HUES6 (cell line): ENCODE measurements around the gene PLB1.

Experiments used
- H3K27ac ChIP-seq: 2 replicates; pipeline ENCODE4 v1.7.0; 2013; ENCODE audit warnings: low read depth, mild to moderate bottlenecking, low read length, inconsistent platforms
- H3K27me3 ChIP-seq: 2 replicates; pipeline ENCODE4 v1.6.1; 2013; ENCODE audit warnings: low read length; ENCODE audit not compliant: control insufficient read depth, insufficient read depth
- H3K36me3 ChIP-seq: 2 replicates; pipeline ENCODE4 v1.6.1; 2013; ENCODE audit warnings: low read length; ENCODE audit not compliant: control insufficient read depth, insufficient read depth
- H3K4me1 ChIP-seq: 2 replicates; pipeline ENCODE4 v1.6.1; 2013; ENCODE audit warnings: low read length; ENCODE audit not compliant: control insufficient read depth, insufficient read depth
- H3K4me3 ChIP-seq: 2 replicates; pipeline ENCODE4 v1.5.1; 2013; ENCODE audit warnings: low read depth, low read length
- H3K9ac ChIP-seq: one replicate; pipeline ENCODE4 v1.6.1; 2013; ENCODE audit warnings: mild to moderate bottlenecking, low read length
- H3K9me3 ChIP-seq: 2 replicates; pipeline ENCODE4 v1.6.1; 2013; ENCODE audit warnings: low read depth, low read length; ENCODE audit not compliant: control insufficient read depth, insufficient read depth

The PLB1 gene

GRCh38 chr2:28630341-28630740, 134.5 kb downstream of the PLB1 start:
- Histone ChIP-seq H3K27ac (no peak overlapping the region), H3K36me3 (no peaks in the 10 kb centered on the region), H3K4me1 (peaks cover 7% of the 10 kb centered on the region), H3K9me3 (no peaks in the 10 kb centered on the region), H3K4me3 (no peak overlapping the region), H3K27me3 (no peaks in the 10 kb centered on the region), H3K9ac (no peak overlapping the region)

GRCh38 chr2:28631514-28632206, 135.8 kb downstream of the PLB1 start:
- H3K9me3 ChIP-seq: no peaks in the 10 kb centered on the region
- no peaks in the 10 kb centered on the region for H3K36me3 ChIP-seq
- no peaks in the 10 kb centered on the region for H3K27me3 ChIP-seq
- no peak overlapping the region for H3K4me3 ChIP-seq
- no peak overlapping the region for H3K27ac ChIP-seq
- H3K9ac ChIP-seq: no peak overlapping the region
- peaks cover 3% of the 10 kb centered on the region; the same call in 1 of the 2 replicates for H3K4me1 ChIP-seq

GRCh38 chr2:28632791-28633190, 136.9 kb downstream of the PLB1 start:
- Histone ChIP-seq H3K4me1 (peaks cover 3% of the 10 kb centered on the region; the same call in 1 of the 2 replicates), H3K27ac (no peak overlapping the region), H3K9ac (no peak overlapping the region), H3K9me3 (no peaks in the 10 kb centered on the region), H3K27me3 (no peaks in the 10 kb centered on the region), H3K36me3 (no peaks in the 10 kb centered on the region), H3K4me3 (no peak overlapping the region)

GRCh38 chr2:28633204-28633603, 137.3 kb downstream of the PLB1 start:
- no peak overlapping the region for H3K4me3 ChIP-seq
- H3K9ac ChIP-seq: no peak overlapping the region
- H3K36me3 ChIP-seq: no peaks in the 10 kb centered on the region
- peaks cover 3% of the 10 kb centered on the region; the same call in 1 of the 2 replicates for H3K4me1 ChIP-seq
- H3K9me3 ChIP-seq: no peaks in the 10 kb centered on the region
- no peaks in the 10 kb centered on the region for H3K27me3 ChIP-seq
- H3K27ac ChIP-seq: no peak overlapping the region

- no peak overlapping the region for H3K4me3 ChIP-seq
- no peak overlapping the region for H3K9ac ChIP-seq
- H3K9me3 ChIP-seq: no peaks in the 10 kb centered on the region
- H3K27ac ChIP-seq: no peak overlapping the region
- peaks cover 3% of the 10 kb centered on the region; the same call in 1 of the 2 replicates for H3K4me1 ChIP-seq
- H3K36me3 ChIP-seq: no peaks in the 10 kb centered on the region
- no peaks in the 10 kb centered on the region for H3K27me3 ChIP-seq
Observed at GRCh38 chr2:28633746-28634145, 137.9 kb downstream of the PLB1 start.

- Histone ChIP-seq H3K9ac (no peak overlapping the region), H3K4me1 (peaks cover under 1% of the 10 kb centered on the region; the same call in 1 of the 2 replicates), H3K27me3 (no peaks in the 10 kb centered on the region), H3K36me3 (no peaks in the 10 kb centered on the region), H3K9me3 (no peaks in the 10 kb centered on the region), H3K27ac (no peak overlapping the region), H3K4me3 (no peak overlapping the region)
Observed at GRCh38 chr2:28635191-28635611, 139.3 kb downstream of the PLB1 start.

- Histone ChIP-seq H3K27ac (no peak overlapping the region), H3K9ac (no peak overlapping the region), H3K4me3 (no peak overlapping the region), H3K4me1 (no peaks in the 10 kb centered on the region), H3K9me3 (no peaks in the 10 kb centered on the region), H3K36me3 (no peaks in the 10 kb centered on the region), H3K27me3 (no peaks in the 10 kb centered on the region)
Observed at GRCh38 chr2:28636491-28636890, 140.6 kb downstream of the PLB1 start.

- Histone ChIP-seq H3K27me3 (no peaks in the 10 kb centered on the region), H3K4me3 (no peak overlapping the region), H3K4me1 (no peaks in the 10 kb centered on the region), H3K36me3 (no peaks in the 10 kb centered on the region), H3K27ac (no peak overlapping the region), H3K9me3 (no peaks in the 10 kb centered on the region), H3K9ac (no peak overlapping the region)
Observed at GRCh38 chr2:28637066-28638047, 141.5 kb downstream of the PLB1 start.

- Histone ChIP-seq H3K9me3 (no peaks in the 10 kb centered on the region), H3K27me3 (no peaks in the 10 kb centered on the region), H3K27ac (no peak overlapping the region), H3K4me1 (no peaks in the 10 kb centered on the region), H3K4me3 (no peak overlapping the region), H3K36me3 (no peaks in the 10 kb centered on the region), H3K9ac (no peak overlapping the region)
Observed at GRCh38 chr2:28638102-28638501, 142.2 kb downstream of the PLB1 start.

GRCh38 chr2:28639092-28639691, 143.3 kb downstream of the PLB1 start:
- H3K9me3 ChIP-seq: no peaks in the 10 kb centered on the region
- no peak overlapping the region for H3K27ac ChIP-seq
- H3K27me3 ChIP-seq: no peaks in the 10 kb centered on the region
- H3K4me3 ChIP-seq: no peak overlapping the region
- H3K36me3 ChIP-seq: no peaks in the 10 kb centered on the region
- H3K4me1 ChIP-seq: peaks cover 4% of the 10 kb centered on the region
- no peak overlapping the region for H3K9ac ChIP-seq

- no peaks in the 10 kb centered on the region for H3K9me3 ChIP-seq
- no peaks in the 10 kb centered on the region for H3K27me3 ChIP-seq
- peaks cover 11% of the 10 kb centered on the region for H3K4me1 ChIP-seq
- H3K4me3 ChIP-seq: no peak overlapping the region
- no peak overlapping the region for H3K27ac ChIP-seq
- no peak overlapping the region for H3K9ac ChIP-seq
- no peaks in the 10 kb centered on the region for H3K36me3 ChIP-seq
Observed at GRCh38 chr2:28639836-28640235, 144.0 kb downstream of the PLB1 start.
